Activated T-helper 1 cell treated with anti-CD3 and anti-CD28 coated beads, Interleukin-2, amount 50 U/mL, for 16 hours (primary cell): ENCODE data around the gene MMP17.

Experiments
- DNase-seq, 2 donors: peaks; one replicate each; pipeline ENCODE4 v3.0.0-alpha.2; 2020; ENCODE audit warnings: low read depth in 1 of 2, low spot score in 1 of 2

MMP17 gene

DNA sequence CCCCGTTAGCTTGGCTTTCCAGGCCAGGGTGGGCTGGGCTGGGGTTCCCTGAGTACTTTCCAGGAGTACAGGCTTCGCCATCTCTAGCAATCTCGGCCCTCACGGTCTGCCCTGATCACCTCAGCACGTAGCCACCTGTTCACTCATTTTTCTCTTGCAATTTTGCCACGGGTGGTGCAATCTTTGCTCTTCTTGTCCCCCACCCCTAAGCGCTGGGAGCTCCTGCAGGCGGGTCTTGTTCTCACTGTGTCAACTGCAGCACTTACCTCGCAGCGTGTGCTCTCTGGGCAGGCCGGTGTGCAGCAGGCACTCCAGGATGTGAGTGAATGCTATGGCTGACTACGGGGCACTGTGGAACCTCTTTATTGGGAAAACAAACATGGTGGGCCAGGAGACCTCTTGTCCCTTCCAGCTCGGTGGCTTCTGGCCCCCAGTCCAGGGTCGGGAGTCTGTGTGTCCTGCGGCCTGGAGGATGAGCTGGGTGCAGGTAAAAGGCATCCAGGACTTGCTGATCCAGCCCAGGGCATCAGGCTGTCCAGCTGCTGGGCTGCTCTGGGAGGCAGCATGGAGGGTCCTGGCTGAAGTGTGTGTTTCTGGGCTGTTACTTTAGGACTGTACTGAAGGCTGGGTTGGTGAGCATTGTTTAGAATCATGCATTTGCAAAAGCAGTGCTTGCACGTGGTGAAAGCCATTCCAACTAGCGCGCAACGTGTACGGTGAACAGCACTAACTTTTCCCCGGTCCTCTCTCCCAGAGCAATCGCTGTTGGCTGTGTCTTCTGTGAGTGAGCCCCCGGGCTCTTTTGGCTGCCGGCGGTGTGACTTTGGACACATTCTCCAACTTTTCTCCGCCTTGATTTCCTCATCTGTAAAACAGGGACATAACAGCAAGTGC is 64.8 kb downstream of the MMP17 start:
- no peak for DNase-seq

DNA sequence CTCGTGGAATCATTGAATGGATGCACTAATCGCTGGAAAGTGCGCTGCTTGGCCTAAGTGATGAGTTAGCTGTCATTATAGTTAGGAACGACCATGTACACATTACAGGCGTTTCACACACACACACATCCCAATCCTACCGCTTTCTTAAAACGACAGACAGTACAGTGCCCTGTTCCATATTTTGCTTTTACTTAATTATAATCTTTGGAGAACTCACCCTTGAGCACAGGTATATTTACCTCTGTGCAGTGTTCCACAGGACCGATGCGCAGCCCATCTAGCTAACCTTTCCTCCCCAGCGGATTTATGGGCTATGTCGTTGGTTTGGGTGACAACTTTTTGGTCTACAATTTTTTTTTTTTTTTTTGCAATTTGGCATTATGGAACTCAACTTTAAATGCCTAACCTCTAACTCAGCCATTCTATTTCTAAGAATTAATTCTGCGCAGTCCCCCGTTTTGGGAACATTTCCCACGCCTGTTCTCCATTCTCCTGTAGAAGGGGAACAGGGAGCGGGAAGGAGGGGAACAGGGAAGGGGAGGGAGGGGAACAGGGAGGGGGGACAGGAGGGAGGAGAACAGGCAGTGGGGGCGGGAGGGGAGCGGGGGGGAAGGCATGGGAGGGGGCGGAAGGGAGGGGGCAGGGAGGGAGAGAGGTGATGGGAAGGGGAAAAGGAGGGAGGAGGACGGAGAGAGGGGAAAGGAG is 65.6 kb downstream of the MMP17 start:
- DNase-seq = no peak

DNA sequence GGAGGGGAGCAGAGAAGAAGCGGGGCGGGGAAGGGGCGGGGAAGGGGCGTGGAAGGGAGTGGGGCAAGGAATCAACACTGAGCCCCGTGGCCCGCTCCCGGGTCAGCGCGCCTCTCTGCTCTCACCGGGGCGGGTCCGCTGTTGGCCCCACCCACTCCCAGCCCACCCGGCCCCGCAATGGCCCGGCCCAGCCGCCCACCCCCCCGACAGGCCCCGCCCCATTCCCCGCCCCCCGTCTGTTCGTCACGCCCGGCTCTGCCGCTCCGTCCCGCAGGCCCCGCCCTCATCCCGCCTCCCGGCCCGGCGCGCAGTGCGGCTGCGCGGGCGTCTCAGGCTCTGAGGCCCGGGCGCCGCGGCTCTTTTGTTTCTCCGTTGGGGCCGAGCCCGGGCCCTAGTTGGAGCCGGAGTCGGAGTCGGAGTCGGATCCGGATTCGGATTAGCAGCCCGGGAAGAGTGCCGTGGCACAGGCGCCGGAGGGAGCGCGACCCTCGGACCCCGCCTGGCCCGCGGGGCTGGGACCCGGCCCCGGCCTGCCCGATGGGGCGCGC is 66.2 kb downstream of the MMP17 start, which contains the start of gene ULK1:
TSS of gene ULK1 (plus strand) at position 310 of the 548 bp plus-strand sequence. CDS start 380 bp downstream, outside the sequence.
- peak; percentile 79 to 91 for DNase-seq

DNA sequence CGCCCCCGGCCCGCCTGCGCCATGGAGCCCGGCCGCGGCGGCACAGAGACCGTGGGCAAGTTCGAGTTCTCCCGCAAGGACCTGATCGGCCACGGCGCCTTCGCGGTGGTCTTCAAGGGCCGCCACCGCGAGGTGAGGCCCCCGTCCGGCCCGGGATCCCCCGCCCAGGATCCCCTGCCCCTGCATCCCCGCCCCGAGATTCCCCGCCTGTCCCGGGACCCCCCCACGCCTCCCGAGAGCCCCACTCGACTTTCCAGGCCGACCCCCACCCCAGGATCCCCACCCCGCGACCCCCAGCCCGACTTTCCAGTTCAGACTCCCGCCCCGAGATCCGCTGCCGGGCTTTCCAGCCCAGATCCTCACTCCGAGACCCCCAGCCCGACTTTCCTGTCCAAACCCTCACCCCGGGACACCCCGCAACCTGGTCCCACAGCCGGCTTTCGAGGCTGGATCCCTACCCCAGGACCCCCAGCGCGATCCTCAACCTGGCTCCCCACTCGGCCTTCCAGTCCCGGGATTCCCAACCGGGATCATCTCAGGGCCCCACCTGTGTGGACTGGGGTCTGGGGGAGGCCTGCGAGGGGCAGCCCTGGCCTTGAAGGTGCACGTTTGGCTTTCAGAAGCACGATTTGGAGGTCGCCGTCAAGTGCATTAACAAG is 66.9 kb downstream of the MMP17 start:
- no peak for DNase-seq

DNA sequence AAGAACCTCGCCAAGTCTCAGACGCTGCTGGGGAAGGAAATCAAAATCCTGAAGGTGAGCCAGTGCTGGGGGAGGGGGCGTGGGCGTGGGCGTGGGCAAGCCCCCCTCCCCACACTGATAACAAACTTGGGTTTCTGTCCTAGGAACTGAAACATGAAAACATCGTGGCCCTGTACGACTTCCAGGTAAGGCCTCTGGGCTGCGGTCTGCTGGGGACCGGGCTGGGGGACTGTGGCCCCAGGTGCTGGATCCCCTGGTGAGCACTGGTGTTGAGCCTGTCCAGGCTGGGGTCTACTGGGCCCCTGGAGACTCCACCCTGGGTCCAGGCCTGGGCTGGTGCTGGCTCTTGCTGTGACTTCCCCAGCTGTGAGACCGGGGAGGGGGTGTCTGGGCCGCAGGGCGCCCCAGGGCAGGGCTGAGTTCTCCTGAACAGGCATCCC is 67.5 kb downstream of the MMP17 start:
- DNase-seq = no peak

DNA sequence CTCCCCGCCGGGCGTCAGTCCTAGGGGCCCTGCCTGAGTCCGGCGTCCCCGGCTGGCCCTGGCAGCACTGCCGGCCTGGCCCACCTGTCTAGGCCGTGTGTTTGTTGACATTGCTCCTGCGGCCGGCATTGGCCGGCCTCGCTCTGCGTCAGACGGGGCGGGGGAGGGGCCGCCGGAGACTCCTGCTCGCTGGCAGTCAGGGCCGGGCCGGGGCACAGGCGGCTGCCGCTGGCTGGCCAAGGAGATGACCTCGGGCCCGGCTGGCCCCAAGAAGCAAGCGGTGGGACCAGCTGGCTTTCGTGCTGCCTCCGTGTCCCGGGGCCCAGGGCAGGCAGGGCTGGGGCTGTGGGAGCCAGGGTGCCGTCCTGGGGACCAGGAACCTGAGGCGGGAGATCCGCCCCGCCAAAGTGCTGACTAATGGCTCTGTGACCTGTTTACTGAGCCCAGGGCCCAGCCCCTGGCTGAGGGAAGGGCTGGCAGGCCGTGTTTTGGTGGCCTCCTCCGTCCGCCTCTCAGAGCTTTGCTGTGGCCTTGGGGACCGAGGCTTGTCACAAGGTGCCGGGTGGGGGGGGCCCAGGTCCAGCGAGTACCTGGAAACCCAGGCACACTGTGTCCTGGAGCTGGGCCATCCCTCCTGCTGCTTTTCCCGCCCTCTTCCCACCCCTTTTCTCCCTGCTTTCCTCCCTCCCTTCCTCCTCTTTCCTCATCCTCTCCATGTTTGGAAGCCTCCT is 68.1 kb downstream of the MMP17 start:
- DNase-seq = peak; percentile 38 to 49

DNA sequence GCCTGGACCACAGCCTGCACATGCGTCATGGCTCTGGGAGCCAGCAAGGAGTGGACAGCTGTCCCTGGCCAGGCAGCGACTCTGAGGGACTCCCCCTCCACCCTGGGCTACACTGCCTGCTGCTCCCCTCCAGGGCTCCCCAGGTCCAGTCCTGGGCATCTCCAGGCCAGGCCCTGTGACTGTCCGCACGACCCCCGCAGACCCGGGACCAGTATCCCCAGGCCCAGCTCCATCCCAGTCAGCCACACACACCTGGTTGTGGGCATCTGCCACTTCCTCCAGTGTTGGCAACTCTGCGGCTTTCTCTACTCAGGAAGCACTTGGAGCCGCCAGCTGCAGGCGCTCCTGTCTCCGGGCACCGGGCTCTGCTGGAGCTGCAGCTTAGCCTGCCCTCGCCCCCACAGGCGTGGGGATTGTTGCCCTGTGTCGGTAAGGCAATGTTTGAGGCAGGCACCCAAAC is 68.6 kb downstream of the MMP17 start:
- no peak for DNase-seq

DNA sequence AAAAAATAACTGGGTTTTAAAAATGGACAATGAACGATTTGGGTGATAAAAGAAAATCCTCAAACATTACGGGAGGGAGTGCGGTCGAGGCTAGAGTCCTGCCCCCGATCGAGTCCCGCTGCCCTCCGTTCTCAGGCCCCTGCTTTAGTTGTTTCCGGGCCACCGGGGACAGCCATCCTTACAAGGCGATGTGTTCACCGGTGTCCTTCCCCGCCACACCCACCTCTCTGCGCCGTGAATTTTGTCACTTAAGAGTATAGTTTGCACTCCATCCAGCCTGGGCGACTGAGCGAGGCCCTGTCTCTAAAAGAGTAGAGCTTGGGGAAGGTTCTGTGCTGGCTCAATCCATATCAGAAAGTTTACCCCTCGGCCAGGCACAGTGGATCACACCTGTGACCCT is 69.1 kb downstream of the MMP17 start:
- DNase-seq = no peak

DNA sequence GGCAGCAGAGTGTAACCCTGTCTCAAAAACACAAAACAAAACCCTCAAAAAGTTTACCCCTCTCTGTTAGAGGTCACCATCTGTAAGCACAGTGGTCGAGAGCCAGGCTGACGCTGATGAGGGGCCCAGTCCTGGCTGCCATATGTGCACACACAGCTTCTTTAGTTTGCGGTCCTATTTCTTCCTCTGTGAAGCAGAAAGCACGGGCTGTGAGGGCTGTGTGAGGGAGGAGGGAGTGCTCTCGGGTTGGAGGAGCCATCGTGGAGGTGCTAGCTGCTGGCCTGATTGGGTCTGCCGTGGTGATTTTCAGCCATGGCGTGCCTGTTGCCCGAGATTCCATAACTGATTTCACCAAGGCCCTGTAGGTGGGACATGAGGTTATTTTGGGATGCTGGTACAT is 69.7 kb downstream of the MMP17 start:
- no peak for DNase-seq

DNA sequence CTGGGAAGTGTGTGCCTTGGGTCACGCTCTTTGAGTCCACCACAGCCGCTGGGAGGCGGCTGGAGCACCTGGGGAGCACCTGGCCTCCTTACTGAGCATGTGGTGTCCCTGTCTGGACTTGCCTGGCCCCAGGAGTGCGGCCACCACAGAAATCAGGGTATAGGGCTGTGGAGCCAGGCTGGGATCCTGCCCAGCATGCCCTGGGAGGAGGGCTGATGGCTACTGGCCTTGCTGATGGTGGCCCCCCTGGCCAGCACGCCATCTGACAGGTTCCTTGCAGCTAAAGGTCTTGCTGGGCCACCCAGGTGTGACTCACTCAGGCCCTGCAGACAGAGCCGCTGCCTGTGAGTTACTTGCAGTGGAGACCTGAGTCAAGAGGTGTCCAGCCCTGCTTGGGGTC is 72.2 kb downstream of the MMP17 start:
- no peak for DNase-seq
